Skin epidermis (tissue), 12 donors: ENCODE data around the gene DDX19B.
"Not testable (repeated sequence)": the region's sequence is repeated elsewhere in the genome, so short reads cannot be mapped to it uniquely, and the experiment has no call there.

Experiments used
- H3K27ac ChIP-seq, 21 experiments: fragments of 200-600 bp; sonication (generic) in 11 of 21; one replicate each; pipeline ENCODE4 v1.5.0; 2020; ENCODE audit warnings: mild to moderate bottlenecking in 3 of 21, inconsistent platforms in 2 of 21, moderate library complexity in 2 of 21
- H3K4me3 ChIP-seq, 7 experiments: fragments of 200-600 bp; sonication (generic) in 2 of 7; one replicate each; pipeline ENCODE4 v1.5.0; 2020; ENCODE audit warnings: inconsistent platforms in 2 of 7, mild to moderate bottlenecking in 2 of 7, moderate library complexity in 1 of 7

Gene DDX19B

GRCh38 chr16:70298988-70299938, at the start of gene DDX19B:
TSS of gene DDX19B (plus strand) at chr16:70299186. CDS start at chr16:70299298, 112 bp downstream.
- H3K27ac ChIP-seq: peak within 1 kb of the TSS; percentile 74 to 99 (median 95)
- peak within 1 kb of the TSS; percentile 57 to 98 (median 85) for H3K4me3 ChIP-seq

DNA sequence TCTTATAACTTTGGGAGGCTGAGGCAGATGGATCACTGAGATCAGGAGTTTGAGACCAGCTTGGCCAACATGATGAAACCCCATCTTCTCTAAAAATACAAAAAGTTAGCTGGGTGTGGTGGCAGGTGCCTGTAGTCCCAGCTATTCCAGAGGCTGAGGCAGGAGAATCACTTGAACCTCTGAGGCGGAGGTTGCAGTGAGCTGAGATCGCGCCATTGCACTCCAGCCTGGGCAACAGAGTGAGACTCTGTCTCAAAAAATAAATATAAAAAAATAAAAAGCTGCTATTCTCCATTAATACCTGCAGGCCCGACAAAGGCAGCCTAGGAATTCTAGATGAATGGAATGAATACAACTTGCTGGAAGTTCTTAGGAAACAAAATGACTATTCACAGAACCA, 49.3 kb upstream of the DDX19B start:
- peak overlapping the region in 3 of 7 experiments; percentile 74 to 86 (median 85) for H3K4me3 ChIP-seq
- H3K27ac ChIP-seq: not testable (repeated sequence)

GRCh38 chr16:70250748-70251628, 48.0 kb upstream of the DDX19B start:
- peak overlapping the region; percentile 58 to 86 (median 80) for H3K4me3 ChIP-seq
- peak overlapping the region; percentile 51 to 95 (median 84) for H3K27ac ChIP-seq

GRCh38 chr16:70251629-70252354, 47.2 kb upstream of the DDX19B start, which contains the start of gene EXOSC6:
TSS of gene EXOSC6 (minus strand) at chr16:70251940. CDS start at chr16:70251900, 40 bp downstream.
- H3K27ac ChIP-seq: peak within 1 kb of the TSS; percentile 51 to 95 (median 85)
- H3K4me3 ChIP-seq: peak within 1 kb of the TSS; percentile 58 to 86 (median 80)

DNA sequence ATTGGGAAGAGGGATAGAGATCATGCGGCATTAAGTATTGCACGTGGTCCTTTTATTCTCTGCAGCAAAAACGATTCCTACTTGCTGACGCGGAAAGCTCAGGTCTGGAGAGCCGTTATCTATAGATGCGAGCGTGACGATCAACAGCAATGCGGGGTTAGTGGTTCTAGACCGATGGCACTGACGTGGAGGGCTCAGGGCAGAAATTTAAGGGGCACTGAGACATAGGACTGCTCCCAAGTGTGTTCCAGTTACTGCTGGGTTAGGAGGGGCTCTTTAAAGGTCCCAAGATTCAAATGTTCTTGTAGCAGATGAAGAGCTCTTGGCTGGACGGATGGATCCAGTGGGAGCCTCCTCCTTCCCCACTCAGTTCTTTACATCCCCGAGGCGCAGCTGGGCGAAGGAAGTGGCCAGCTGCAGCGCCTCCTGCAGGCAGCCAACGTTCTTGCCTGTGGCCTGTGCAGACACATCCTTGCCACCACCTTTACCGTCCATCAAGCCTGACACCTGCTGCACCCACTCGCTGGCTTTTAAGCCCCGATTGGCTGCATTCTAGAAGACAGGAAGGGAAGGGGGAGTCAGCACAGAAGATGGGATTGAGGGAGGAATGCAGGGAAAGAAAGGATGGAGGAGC, 46.5 kb upstream of the DDX19B start:
- Histone ChIP-seq H3K27ac (peak overlapping the region in 2 of 21 experiments; percentile 75 to 84), H3K4me3 (no peak overlapping the region)

DNA sequence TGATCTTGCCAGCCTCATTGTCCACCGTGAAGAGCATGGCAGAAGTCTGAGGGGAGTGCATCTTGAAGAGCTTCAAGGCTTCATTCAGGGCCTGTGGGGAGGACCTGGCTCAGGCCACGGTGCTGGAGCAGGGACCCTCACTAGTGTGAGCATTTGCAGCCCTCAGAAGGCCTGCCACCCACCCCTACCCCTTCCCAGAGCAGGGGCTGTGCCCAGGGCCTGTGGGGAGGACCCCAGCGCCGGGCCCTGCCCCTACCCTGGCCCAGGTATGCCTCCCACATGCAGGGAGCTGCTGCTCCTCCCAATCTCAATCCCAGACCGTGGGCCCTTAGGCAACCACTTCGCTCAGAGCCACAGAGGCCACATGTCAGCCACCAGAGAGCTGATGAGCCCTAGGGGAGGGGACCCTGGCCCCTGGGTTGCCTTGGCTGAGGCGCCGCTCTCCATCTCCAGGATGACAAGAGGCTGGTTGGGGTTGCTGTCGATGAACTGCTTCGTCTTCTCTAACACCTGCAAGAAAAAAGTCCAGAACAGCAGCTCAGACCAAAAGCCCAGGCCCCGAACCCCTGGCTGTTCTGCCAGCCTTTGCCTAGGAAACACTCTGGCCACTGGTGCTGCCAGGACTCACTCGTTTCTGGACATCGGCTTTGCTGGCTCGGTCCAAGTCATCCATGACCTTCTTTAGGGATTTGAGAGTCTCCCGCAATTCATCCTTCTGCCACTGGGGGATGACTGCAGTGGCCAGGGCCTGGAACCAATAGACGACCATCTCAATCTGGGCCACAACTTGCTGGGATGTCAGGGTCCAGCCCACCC, 45.5 kb upstream of the DDX19B start:
- Histone ChIP-seq H3K27ac (no peak overlapping the region), H3K4me3 (no peak overlapping the region)

DNA sequence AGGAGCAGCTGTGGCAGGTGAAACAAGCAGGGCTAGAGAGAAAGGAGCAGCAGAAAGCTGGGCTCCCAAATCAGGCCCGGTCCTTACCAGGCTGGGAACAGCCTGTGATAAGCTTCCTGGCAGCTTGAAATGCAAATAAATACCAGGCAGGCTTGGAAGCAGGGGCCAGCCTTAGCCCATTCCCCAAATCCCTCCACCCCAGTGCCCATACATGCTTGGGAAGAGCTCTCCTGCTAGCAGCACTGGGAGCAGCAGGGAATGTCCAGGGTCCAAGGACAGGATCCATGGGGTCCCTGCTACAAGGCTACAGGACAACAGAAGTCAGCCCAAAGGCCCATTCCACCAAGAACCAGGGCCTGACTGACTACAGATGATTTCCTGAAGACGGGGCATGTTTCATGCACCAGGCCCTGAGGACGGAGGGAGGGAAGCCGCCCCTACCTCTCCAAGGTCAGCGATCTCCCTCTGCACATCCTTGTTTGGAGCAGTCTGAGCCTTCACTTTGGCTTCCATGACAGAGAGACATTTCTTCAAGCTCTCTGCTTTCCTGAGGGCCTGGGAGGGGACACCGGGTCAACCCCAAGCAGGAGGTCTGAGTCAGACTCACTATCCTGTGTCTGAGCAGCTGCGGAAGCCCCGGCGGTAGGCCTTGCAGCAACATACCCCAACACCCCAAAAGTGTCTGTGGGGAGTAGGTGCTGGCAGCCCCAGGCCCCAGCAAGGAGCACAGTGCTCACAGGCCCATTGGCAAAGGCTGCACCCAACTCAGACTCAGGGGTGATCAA, 44.6 kb upstream of the DDX19B start:
- H3K27ac ChIP-seq: no peak overlapping the region
- no peak overlapping the region for H3K4me3 ChIP-seq

GRCh38 chr16:70254965-70255286, 44.1 kb upstream of the DDX19B start:
- Histone ChIP-seq H3K27ac (no peak overlapping the region), H3K4me3 (no peak overlapping the region)

GRCh38 chr16:70255574-70255973, 43.4 kb upstream of the DDX19B start:
- H3K4me3 ChIP-seq: no peak overlapping the region
- no peak overlapping the region for H3K27ac ChIP-seq

DNA sequence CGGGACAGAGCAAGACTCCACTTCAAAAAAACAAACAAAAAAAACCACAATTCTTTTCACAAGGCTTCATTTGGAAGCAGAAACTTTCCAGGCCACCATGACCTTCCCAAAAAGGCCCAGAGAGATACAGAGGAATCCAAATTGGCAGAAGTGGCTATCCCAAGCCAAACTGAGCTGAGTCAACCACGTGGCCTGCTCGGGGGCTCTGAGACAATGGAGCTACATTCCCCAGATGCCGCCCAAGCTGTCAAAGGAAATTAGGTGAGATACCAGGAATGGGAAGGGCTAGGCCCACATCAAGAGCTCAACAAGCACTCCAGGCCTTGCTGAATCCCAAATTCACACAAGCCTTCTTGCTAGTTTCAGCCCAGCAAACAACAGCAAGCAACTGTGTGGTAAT, 41.6 kb upstream of the DDX19B start:
- Histone ChIP-seq H3K27ac (no peak overlapping the region), H3K4me3 (no peak overlapping the region)

DNA sequence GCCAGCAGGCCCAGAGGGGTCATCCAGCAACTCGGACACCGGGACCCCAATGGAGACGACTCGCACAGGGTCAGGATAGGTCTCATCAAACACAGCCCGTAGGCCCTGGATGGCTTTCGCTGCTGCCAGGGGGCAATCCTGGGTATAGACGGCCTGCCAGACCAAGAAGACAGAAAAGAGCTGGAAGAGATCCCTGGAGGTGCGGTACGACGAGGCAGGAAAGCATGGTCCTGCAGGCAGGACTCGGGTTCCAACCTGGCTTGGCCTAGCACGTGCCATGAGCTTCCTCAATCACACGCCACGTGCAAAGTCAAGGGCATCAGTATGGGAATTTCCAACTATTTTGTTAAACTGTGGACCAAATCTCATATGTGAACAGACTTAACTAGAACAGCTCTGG, 40.9 kb upstream of the DDX19B start:
- Histone ChIP-seq H3K4me3 (no peak overlapping the region), H3K27ac (no peak overlapping the region)

DNA sequence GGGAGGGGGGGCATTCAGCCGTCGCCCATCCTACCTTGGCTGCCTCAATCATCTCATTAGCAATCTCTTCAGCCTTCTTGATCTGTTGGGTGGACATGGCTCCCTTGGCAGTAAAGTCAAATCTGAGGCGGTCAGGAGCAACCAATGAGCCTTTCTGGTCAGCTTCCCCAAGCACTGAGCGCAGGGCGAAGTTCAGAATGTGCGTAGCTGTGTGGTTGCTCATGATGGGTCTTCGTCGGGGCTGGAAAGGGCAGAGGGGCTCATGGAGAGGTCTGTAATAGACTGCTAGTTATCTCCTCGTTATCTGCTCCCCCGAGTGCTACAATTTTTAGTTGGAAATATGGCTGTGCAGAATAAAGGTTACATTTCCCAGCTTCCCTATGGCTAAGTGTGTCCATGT, 40.0 kb upstream of the DDX19B start:
- no peak overlapping the region for H3K4me3 ChIP-seq
- no peak overlapping the region for H3K27ac ChIP-seq

GRCh38 chr16:70259903-70260302, 39.1 kb upstream of the DDX19B start:
- H3K4me3 ChIP-seq, H3K27ac ChIP-seq: not testable (repeated sequence)

DNA sequence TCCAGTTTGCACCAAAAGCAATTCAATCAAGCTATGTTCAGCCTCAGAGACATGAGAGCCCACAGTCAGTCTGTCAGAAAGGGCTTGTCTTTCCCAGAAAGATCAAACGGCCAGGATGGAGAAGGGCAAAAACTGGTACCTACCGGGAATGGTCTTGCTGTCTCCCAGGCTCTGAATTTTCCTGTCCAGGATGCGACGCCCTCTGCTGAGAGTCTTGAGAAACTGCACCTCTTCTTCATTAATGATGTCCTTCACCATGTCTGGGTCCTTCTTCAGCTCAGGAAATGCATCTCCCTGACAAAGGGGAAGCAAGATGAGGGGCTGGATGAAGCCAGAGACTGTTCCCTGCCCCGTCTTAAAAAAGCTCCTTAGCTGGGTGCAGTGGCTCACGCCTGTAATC, 31.5 kb upstream of the DDX19B start:
- Histone ChIP-seq H3K4me3 (no peak overlapping the region), H3K27ac (no peak overlapping the region)

- H3K4me3 ChIP-seq, H3K27ac ChIP-seq: not testable (repeated sequence)
Observed at GRCh38 chr16:70267922-70268321, 31.1 kb upstream of the DDX19B start.

DNA sequence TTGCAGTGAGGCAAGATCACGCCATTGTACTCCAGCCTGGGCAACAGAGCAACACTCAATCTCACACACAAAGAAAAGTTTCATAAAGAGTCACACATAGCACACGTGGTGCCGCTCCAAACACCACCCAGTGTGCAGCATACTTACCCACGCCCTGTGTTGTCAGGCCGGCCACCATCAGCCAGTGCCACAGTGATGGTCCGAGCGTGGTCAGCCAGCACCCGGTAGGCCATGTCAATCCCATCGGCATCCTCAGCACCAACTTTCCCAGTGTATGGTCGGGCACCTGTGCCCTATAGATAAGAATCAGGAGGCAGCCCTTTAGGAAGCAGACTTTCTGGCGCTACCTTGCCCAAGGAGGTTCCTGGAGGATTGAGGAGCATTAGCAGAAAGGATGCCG, 29.5 kb upstream of the DDX19B start:
- Histone ChIP-seq H3K4me3 (no peak overlapping the region), H3K27ac (no peak overlapping the region)

DNA sequence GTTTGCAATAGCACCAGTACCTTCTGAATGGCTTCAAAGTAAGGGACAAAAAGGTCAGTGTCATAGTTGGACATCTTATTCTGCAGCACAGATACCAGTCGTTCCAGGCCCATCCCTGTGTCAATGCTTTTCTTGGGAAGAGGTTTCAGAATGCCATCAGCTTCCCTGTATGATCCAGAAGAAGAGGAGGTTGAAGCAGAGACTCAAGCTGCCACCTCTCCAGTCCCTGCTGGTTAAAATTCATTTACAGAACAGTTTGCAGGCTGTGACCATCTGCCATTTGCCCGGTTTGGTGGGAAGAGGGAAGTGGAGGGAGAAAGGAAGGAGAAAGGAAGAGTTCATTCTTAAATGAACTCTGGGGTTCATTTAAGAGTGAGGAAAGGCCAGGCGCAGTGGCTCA, 28.8 kb upstream of the DDX19B start:
- Histone ChIP-seq H3K4me3 (no peak overlapping the region), H3K27ac (no peak overlapping the region)

GRCh38 chr16:70271696-70272095, 27.3 kb upstream of the DDX19B start:
- H3K27ac ChIP-seq: no peak overlapping the region
- H3K4me3 ChIP-seq: no peak overlapping the region
